Peyer's patch (tissue), 4 donors: ENCODE results near the gene BSCL2.
"Not testable (repeated sequence)": the region's sequence is repeated elsewhere in the genome, so short reads cannot be mapped to it uniquely, and the experiment has no call there.

ENCODE experiments used
- CTCF ChIP-seq, 6 experiments: fragments of 450-650 bp in 4 of 6; fragments of 200-600 bp in 2 of 6; sonication (generic) in 1 of 6; IDR thresholded peaks; one replicate each; pipeline ENCODE4 v1.5.1; 2017 to 2019; ENCODE audit warnings: antibody characterized with exemption in 6 of 6, mild to moderate bottlenecking in 3 of 6, moderate library complexity in 1 of 6
- POLR2A ChIP-seq, 2 donors: fragments of 450-650 bp; IDR thresholded peaks; one replicate each; pipeline ENCODE4 v1.5.1; 2017; ENCODE audit warnings: antibody characterized with exemption in 2 of 2, mild to moderate bottlenecking in 2 of 2, moderate library complexity in 2 of 2

- not testable (repeated sequence) for TF ChIP-seq CTCF, POLR2A (IDR thresholded peaks at IDR 0.05)
These were observed 13.6 kb downstream of the BSCL2 start for GRCh38 chr11:62693624-62694023.
